Activated CD8-positive, alpha-beta memory T cell treated with anti-CD3 and anti-CD28 coated beads, Interleukin-2, amount 50 U/mL, for 48 hours (primary cell): ENCODE results near the gene TDG.
A peak's percentile ranks its signal among the peaks of the same experiment; 100 is the strongest.

Experiments used
- DNase-seq: peaks from one replicate; pipeline ENCODE4 v3.0.0-alpha.2; 2020

TDG gene

DNA sequence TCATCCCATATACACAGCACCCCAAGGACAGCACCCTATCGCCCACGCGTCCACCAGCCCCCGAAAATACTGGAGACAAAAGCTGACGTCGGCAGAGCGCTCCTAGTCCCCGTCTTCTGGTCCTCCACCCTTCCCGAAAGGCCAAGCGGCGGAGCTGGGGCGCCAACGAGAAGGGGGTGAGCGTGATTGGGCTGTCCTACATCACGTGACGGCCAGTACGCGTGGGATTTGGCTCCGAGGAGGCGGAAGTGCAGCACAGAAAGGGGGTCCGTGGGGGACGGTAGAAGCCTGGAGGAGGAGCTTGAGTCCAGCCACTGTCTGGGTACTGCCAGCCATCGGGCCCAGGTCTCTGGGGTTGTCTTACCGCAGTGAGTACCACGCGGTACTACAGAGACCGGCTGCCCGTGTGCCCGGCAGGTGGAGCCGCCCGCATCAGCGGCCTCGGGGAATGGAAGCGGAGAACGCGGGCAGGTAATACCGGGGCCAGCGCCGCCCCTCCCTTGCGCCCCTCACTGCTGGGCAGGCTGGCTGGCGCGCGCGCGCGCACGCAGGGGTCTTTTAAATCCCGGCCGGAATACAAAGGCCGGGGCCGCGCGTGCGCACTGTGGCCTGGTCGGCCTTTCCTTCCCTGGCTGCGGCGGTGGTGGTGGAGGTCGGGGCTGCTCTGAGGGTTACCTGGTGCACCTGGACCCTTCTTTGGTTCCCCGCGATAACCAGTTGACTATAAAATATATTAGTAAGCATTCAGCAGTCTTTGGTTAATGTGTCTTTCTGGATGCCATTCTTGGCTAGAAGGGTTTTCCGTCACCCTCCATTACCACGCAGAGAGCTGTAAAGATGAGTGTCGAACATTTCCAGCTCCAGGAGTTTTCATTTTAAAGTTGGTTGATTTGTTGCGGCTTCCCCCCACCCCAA lies at the start of gene TDG:
Gene TDG, plus strand, starts transcription at position 283 of the 915 bp plus-strand sequence. Its CDS starts 166 bp downstream, at position 449.
- peak; percentile 96 for DNase-seq

DNA sequence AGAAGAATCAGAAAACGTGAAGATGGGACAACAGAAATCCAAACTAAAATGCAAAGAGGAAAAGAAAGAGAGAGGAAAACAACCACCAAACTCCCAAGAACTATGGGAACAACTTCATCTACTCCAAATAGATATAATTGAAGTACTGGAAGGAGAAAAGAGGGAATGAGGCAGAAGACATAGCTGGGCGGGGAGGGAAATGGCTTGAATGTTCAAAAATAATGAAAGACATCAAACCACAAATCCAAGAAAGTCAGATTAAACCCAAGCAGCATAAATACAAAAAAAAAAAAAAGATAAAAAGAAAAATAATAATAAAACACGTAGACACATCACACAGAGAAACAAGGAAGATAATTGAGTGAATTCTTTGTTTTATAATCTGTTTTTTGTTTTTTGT lies 47.8 kb upstream of the TDG start:
- DNase-seq, result no peak

DNA sequence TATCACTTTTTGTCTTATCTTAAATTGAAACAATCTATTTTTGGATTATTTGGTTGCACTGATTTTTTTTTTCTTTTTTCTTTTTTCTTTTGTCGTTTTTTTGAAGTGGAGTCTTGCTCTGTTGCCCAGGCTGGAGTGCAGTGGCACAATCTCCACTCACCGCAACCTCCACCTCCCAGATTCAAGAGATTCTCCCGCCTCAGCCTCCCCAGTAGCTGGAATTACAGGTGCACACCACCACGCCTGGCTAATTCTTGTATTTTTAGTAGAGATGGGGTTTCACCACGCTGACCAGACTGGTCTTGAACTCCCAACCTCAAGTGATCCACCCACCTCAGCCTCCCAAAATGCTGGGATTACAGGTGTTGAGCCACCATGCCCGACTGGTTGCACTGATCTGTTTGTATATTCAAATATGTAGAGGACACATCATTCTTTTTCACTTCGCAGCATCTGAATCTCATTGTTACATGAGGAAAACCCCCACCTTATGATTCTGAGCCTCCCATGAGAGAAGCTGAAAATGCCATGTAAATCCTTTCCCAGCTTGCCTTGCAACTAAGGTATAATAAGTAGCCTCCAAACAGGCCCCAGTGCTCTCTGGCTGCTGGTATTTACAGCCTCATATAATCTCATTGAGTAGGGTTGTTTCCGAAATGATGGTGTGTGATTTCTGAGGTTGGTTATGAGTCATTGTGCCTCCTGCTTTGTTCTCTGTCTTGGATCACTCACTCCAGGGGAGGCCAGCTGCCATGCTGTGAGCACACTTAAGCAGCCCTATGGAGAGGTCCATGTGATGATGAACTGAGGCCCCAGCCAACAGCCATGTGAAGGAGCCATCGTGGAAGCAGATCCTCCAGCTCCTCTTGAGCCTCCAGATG lies 40.7 kb upstream of the TDG start:
- peak; percentile 75 for DNase-seq

DNA sequence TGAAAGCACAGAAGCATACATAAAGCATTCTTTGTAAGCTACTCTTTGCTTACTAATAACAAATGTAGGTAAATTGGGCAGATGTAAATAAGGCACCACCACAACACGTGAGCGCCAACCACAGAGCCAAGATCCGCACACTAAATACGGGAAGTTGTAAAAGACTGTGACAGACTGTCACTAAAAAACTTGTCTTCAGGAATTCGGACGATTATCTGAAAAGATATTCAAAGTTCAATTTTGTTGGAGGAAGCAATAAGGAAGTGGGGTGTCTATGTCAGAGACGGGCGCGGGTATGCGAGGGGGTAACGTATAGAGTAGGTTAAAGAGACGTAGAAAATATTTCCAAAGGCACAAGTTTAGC lies 37.0 kb upstream of the TDG start:
- DNase-seq, result peak; percentile 60

DNA sequence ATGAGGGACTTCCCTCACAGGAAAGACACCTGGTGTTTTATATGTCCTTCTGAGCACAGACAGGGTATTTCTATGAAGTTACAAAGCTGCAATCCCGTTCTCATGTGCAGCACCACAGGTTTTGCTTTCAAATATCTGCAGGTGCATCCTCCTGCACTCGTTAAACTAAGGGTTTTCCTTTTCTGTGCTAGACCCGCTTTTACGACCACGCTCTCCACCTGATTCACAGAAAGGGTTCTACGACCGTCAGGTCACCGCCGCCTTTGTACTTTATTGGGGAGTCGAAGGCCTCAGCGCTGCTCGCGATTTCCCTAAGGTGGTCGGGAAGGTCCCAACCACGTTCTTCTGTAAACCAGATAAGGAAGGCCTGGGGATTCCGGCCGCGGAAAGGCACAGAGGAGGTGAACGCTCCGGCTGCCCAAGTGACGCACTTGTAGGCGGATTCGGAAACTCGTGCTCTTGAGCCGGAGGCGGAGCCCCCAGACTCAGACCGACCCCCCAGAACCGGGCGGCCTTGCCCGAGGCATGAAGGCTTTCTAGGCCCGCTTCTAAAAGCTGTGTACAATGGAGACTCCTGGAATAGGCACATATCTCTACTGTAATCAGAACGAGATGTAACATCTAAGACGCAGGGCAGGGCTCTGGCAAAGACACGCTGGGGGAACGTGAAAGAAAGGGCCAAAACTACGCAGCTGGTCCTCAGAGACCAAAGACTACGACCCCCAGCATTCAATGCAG lies 36.5 kb upstream of the TDG start:
- DNase-seq, result peak; percentile 88

DNA sequence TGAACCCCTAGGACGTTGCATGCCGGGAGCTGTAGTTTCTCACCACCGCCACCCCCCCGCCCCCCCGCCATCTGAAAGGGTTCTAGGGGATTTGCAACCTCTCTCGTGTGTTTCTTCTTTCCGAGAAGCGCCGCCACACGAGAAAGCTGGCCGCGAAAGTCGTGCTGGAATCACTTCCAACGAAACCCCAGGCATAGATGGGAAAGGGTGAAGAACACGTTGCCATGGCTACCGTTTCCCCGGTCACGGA lies 36.0 kb upstream of the TDG start:
- DNase-seq, result no peak

DNA sequence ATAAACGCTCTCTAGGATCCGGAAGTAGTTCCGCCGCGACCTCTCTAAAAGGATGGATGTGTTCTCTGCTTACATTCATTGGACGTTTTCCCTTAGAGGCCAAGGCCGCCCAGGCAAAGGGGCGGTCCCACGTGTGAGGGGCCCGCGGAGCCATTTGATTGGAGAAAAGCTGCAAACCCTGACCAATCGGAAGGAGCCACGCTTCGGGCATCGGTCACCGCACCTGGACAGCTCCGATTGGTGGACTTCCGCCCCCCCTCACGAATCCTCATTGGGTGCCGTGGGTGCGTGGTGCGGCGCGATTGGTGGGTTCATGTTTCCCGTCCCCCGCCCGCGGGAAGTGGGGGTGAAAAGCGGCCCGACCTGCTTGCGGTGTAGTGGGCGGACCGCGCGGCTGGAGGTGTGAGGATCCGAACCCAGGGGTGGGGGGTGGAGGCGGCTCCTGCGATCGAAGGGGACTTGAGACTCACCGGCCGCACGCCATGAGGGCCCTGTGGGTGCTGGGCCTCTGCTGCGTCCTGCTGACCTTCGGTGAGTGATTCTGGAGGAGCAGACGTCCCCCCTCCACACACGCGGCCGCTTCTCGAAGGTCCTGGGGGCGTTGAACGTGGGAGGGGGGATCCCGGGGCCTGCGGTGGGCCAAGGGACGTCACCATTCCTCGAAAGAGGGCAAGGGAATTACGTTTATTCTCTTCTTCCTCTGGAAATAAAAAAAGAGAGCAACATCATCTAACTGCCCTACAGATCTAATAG lies 35.5 kb upstream of the TDG start, which contains the start of gene HSP90B1:
Gene HSP90B1, plus strand, starts transcription at position 377 of the 753 bp plus-strand sequence. Its CDS starts 106 bp downstream, at position 483.
- DNase-seq, result peak; percentile 99

DNA sequence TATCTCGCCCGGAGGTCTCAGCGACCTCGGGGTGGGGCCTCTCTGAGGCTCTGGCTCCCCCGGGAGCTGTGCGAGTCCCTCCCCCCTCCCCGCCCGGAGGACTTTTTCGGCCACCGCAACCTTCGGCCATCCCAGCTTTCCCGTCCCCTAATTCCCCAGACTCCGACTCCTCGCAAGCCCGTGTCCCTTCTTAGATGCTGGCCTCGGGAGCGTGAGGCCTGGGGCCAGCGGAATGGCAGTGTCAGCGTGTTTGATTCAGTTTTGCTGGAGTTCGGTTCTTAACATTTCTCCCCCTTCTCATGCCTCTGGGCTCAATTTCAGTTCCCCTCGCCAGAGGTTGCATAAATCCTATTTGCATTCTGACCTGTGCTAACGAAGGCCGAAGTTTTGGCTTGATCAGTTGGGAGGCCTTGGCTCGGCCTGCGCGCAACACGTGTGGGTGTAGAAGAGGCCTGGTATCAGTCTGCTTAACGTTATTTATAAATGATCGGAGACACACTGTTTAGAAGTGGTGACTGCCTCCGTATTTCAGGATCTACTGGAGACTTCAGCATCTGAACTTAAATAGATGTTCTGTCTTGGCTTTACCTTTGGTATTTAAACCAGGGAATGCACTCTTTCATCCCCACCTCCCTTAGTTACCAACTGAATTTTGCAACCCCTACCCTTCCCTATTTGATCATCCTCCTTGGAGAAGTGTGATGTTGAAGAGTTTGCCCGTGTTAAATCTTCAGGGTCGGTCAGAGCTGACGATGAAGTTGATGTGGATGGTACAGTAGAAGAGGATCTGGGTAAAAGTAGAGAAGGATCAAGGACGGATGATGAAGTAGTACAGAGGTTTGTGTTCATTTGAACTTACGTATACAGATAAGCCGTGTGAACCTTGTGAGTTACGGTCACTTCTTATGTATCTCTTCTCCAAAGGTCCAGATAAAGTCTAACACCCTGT lies 34.6 kb upstream of the TDG start:
- peak; percentile 68 for DNase-seq

DNA sequence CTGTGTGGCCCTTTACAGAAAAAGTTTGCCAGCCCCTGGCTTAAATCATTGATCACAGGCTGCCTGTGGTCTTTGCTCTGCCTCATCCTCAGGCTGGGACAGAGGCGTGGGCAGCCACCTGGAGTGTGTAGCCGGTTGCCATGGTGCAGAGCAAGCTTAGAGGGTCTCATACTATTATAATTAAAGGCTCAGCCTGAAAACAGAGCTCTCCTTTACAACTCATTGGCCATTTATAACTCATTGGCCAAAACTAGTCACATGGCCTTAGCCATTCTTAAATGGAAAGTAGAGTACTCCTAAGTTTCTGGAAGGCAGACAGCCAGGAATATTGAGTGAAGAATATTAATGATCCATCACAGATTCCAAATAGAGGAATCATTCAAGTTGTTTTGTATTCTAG lies 32.4 kb upstream of the TDG start:
- no peak for DNase-seq

DNA sequence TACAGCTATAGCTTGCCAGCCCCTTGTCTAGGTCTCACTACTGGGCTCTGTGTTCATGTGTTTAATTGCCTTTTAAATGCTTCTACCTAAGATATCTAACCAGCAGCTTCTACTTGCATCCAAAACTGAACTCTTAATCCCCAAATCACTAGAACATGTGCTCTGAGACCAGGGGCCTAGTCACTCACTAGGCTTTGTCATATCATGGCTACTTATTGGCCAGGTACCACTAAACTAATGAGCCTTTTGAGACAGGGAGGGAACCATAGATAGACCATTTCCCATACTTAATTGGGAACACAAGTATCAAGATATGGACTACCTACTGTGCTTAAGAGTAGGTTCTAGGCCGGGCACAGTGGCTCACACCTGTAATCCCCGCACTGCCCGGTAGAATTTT lies 29.0 kb upstream of the TDG start:
- DNase-seq, result no peak

DNA sequence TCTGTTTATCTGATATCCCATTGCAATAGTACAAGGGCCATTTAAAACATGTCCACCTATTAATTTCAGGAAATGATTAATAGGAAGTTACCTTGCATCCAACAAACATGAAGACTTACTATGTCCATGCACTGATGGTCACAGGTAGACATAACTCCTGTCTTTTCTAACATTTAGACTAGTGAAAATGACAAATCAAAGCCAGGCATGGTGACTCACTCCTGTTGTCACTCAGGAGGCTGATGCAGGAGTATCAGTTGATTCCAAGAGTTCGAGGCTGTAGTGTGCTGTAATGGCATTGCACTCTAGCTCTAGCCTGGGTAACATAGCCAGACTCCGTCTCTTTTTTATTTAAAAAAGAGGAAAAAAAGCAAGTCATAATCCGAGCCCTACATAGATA lies 20.7 kb upstream of the TDG start:
- DNase-seq, result no peak

DNA sequence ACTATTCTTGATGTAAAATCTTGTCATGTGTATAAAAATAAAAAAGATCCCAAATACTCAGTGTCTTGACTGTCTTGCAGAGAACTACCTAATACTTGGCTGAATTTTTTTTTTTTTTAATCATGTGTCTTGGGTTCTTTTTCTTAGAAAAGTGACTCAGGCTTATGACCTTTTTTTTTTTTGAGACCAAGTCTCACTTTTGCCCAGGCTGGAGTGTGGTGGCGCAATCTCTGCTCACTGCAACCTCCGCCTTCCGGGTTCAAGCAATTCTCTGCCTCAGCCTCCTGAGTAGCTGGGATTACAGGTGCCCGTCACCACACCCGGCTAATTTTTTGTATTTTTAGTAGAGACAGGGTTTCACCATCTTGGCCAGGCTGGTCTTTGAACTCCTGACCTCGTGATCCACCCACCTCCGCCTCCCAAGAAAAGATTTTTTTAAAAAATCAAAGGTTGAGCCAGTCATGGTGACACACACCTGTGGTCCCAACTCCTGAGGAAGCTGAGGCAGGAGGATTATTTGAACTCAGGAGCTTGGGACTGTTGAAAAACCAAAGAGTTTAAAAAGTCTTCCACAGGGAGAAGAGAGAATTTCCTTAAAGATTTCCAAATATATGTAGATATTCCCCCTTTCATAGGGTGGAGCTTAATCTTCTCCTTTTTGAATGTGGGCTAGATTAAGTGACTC lies 17.7 kb upstream of the TDG start:
- DNase-seq, result no peak

DNA sequence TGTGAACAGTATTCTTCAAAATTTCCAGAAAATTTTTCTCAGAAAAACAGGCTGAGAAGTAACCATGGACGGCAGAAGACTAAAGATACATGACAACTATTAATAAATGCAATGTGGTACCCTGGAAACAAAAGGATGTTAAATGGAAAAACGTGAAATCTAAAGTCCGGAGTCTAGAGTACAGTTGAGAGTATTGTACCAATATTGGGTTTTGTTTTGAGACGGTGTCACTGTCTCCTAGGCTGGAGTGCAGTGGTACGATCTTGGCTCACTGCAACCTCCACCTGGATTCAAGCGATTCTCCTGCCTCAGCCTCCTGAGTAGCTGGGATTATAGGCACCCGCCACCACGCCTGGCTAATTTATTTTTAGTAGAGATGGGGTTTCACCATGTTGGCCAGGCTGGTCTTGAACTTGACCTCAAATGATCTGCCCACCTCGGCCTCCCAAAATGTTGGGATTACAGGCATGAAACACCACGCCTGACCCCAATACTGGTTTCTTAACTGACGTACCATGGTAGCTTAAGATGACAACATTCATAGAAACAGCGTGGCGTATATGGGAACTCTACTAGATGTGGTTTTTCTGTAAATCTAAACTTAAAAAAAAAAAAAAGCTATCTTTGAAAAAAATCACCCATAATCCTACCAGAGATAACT lies 16.8 kb upstream of the TDG start:
- DNase-seq, result no peak

DNA sequence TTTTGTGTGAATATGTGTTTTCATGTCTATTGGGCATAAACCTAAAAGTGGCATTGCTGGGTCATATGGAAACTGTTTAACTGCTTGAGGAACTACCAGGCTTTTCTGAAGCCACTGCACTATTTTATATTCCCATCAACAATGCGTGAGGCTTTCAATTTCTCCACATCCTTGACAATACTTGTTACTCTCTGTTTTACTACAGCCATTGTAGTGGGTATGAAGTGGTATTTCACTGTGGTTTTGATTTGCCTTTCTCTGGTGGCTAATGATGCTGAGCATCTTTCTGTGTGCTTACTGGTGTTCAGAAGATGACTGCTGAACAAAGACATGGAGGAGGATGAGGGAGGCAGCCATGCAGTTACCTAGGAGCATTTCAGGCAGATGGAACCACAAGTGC lies 13.2 kb upstream of the TDG start:
- no peak for DNase-seq

DNA sequence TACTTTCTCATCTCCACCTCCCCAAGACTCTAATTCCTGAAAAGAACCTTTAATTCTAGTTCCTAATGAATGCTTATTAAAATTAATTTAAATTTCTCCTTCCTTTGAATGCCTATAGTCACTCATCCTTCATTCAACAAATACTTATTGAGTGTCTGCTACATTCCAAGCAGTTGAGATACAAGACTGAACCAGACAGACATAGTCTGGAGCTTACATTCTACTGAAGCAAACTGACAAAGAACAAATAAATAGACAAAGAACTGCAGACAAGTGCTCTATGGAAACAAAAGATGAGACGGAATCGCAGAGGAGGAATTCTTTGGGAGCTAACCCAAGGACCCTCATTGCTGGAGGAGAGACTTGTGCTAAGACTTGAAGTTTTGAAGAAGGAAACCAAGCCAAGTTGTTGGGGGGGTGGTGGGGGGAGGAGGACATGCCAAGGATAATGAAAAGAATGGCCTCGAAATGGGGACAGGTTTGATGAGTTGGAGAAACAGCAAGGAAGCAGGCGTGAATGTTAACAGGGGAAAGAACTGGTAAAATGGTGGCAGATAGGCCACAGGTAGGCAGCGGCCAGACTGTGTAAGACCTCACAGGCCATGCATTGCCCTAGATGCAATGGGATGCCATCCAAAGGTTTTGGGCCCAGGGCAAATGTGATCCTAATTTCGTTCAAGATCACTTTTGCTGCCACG lies 9.7 kb upstream of the TDG start:
- DNase-seq, result no peak

DNA sequence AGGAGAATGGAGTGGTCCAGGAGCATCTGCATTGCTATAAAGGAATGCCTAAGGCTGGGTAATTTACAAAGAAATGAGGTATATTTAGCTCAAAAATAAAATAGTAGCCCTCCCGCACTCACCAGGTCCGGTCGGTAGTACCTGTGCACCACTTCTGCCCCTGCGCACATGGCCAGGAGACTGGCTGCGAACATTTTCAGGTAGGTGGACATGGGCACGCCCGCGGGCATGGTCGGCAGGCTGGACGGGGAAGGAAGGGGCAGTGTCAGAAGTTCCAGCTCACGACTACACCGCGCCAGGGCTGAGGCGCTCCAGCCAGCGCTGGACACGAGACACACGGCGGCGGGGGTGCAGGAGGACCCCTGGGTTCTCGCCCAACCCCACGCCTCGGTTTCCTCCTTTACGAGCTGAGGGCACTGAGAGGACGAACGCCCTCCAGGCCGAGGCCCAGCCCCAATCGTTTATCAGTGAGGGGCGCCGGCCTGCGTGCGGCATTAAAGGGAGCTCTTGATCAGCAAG lies 9.1 kb upstream of the TDG start:
- DNase-seq, result no peak

DNA sequence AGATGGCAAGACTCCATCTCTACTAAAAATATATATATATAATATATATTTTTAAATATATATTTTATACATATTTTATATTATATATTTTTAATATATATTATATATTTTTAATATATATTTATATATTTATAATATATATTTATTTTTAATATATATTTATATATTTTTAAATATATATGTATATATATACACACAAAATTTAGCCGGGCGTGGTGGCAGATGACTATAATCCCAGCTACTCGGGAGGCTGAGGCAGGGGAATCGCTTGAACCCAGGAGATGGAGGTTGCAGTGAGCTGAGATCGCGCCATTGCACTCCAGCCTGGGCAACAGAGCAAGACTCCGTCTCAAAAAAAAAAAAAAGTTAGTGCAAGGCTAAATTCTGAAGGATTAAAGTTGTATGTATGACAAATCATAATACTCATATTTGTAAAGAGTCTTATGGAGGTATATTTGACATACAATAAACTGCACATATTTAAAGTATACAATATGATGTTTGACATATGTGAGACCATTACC lies 7.7 kb upstream of the TDG start:
- no peak for DNase-seq

DNA sequence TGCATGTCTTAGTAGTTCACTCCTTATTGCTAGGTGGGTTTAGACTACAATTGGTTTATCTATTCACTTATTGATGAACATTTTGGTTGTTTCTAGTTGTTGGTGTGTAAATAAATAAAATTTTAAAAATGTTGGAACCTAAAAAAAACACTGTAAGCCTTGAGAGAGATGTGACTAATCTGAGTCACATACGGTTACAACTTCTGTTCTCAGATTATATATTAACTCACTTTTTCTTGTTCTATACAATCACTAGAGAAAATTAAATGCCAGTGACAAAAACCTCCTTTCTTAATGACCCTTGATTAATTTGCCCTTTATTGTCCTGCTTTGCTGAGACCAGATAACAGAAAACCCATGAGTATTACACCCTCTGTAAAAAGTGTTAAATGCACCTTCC lies 7.1 kb upstream of the TDG start:
- no peak for DNase-seq

DNA sequence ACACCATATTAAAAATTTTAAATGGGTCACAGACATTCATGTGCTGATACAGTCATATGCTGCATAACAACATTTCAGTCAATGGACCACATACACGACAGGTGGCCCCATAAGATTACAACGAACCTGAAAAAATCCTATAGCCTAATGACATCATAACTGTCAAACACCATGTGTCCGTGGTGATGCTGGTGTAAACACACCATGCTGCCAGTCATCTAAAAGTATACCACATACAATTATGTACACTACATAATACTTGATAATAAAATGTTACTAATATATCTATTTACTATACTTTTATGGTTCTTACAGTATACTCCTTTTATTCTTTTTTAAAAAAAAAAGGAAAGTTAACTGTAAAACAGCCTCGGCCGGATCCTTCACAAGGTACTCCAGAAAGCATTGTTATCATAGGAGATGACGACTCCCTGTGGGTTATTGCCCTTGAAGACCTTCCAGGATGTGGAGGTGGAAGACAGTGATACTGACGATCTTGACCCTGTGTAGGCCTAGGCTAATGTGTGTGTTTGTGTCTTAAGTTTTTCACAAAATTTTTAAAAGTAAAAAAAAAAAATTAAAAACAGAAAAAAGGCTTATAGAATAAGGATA lies 5.0 kb upstream of the TDG start:
- DNase-seq, result no peak
